ENCODE data around the gene BPIFB2. TPM values are rescaled to one million over a fixed set of nuclear protein-coding genes. Genes with fewer than 3 reads are reported as not detected.

BPIFB2 gene
- total and polyA plus RNA-seq, 2 donors (not counting 3 experiments of a cell fraction or from before 2014, with no cell fraction given): not detected

DNA sequence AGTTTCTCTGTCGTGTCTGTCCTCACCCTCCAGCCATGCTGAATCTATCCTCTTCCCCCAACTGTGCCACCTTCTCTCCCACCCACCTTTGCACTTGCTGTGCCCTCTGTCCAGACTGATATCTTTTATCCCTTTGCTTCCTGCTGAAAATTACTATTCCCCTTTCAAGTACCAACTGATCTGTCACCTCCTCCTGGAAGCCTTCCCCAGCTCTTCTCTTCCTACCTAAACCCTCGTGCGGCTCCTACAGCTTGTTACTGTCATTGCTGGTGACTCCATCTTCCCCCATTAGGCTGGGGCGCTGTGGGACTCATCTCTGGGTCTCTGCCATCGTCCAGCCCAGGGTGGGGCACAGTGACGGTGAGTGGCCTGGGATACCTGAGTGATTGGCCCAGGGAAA, 25.1 kb downstream of the BPIFB2 start:
- no peaks in the 10 kb centered on the region for H4K20me1 ChIP-seq (replicated peaks; ENCODE audit: control insufficient read depth, extremely low read depth, insufficient read depth, low read length)
- intact Hi-C loops (cut with micrococcal nuclease) (no loop called here), dilution Hi-C loops (cut with MboI; ENCODE audit: extremely low pct_ligation_motif_present, low sequenced_read_pairs) (no loop called here)
- POLR2A ChIA-PET: no interaction called here
- no peaks in the 10 kb centered on the region for H3K27me3 ChIP-seq (ENCODE audit: control insufficient read depth in 2 of 2, insufficient read depth in 2 of 2, low read length in 2 of 2)
- no peaks in the 10 kb centered on the region for H3K36me3 ChIP-seq (ENCODE audit: control insufficient read depth in 2 of 2, extremely low read depth in 1 of 2, insufficient read depth in 2 of 2, low read length in 2 of 2)
- no peak overlapping the region for H3K9ac ChIP-seq (replicated peaks; ENCODE audit: extremely low read depth, insufficient read depth, low read length)
- H3K79me2 ChIP-seq (ENCODE audit: control insufficient read depth, insufficient read depth, low read length): no peaks in the 10 kb centered on the region
- no peak overlapping the region for H3K4me2 ChIP-seq (ENCODE audit: insufficient read depth, low read length)
- TF ChIP-seq FOS (IDR thresholded peaks at IDR 0.05; ENCODE audit: borderline replicate concordance, insufficient read depth, low read length) (no peak), GATA2 (IDR thresholded peaks at IDR 0.05; ENCODE audit: insufficient read depth, insufficient read length, low read depth, low read length) (no peak), POLR2AphosphoS5 (IDR thresholded peaks at IDR 0.05; ENCODE audit: insufficient read depth, low read depth, low read length) (no peak), JUN (IDR thresholded peaks at IDR 0.05; ENCODE audit: borderline replicate concordance, insufficient read depth, insufficient read length, low read depth) (no peak), EZH2 (IDR thresholded peaks at IDR 0.05; ENCODE audit: borderline replicate concordance, low read depth, low read length, severe bottlenecking) (no peak), MYC (IDR thresholded peaks at IDR 0.05; ENCODE audit: low read depth, low read length) (no peak), POLR2A (IDR thresholded peaks at IDR 0.05; ENCODE audit: low read depth, low read length) (no peak)
- TF ChIP-seq, protein P1, sequence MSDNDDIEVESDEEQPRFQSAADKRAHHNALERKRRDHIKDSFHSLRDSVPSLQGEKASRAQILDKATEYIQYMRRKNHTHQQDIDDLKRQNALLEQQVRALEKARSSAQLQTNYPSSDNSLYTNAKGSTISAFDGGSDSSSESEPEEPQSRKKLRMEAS (IDR thresholded peaks at IDR 0.05; ENCODE audit: insufficient read depth, insufficient read length): no peak
- TF ChIP-seq, protein P2, sequence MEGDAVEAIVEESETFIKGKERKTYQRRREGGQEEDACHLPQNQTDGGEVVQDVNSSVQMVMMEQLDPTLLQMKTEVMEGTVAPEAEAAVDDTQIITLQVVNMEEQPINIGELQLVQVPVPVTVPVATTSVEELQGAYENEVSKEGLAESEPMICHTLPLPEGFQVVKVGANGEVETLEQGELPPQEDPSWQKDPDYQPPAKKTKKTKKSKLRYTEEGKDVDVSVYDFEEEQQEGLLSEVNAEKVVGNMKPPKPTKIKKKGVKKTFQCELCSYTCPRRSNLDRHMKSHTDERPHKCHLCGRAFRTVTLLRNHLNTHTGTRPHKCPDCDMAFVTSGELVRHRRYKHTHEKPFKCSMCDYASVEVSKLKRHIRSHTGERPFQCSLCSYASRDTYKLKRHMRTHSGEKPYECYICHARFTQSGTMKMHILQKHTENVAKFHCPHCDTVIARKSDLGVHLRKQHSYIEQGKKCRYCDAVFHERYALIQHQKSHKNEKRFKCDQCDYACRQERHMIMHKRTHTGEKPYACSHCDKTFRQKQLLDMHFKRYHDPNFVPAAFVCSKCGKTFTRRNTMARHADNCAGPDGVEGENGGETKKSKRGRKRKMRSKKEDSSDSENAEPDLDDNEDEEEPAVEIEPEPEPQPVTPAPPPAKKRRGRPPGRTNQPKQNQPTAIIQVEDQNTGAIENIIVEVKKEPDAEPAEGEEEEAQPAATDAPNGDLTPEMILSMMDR (IDR thresholded peaks at IDR 0.05; ENCODE audit: extremely low read depth in 1 of 2, insufficient read depth in 1 of 2, low read depth in 1 of 2, low read length in 2 of 2): no peak
- no peak overlapping the region for H2AFZ ChIP-seq (ENCODE audit: low read depth, low read length)
- DNase-seq (ENCODE audit: low read depth, low spot score): no peak
- no peaks in the 10 kb centered on the region for H3K9me3 ChIP-seq (replicated peaks; ENCODE audit: control insufficient read depth, insufficient read depth, low read length)
- no peaks in the 10 kb centered on the region for H3K9me1 ChIP-seq (replicated peaks; ENCODE audit: control insufficient read depth, extremely low read depth, insufficient read depth, low read length)
- H3K4me1 ChIP-seq (ENCODE audit: control insufficient read depth, extremely low read depth, insufficient read depth, low read length): no peaks in the 10 kb centered on the region
- H3K4me3 ChIP-seq (replicated peaks in 1 of 3; ENCODE audit: insufficient read depth in 1 of 3, low read depth in 1 of 3, low read length in 3 of 3): no peak overlapping the region
- CTCF ChIA-PET: no interaction called here
- FAIRE-seq: no peak
- H3K27ac ChIP-seq (ENCODE audit: insufficient read depth, low read depth, low read length): no peak overlapping the region
- BruUV-seq (replicated peaks): no TSS peak

Measured in endothelial cell of umbilical vein (primary cell).